Esophagus squamous epithelium (tissue), 5 donors: ENCODE measurements around the gene ATP8B3. TPM values are rescaled to one million over a fixed set of nuclear protein-coding genes. Genes with fewer than 3 reads are reported as not detected.

Experiments used
- DNase-seq: peaks from one replicate; lab custom pipeline; 2025; lab: John Stamatoyannopoulos, UW
- H3K27ac ChIP-seq, 4 donors: fragments of 200-600 bp; sonication (generic); one replicate each; pipeline ENCODE4 v1.5.1; 2016 to 2019; ENCODE audit warnings: mild to moderate bottlenecking in 1 of 4
- H3K27me3 ChIP-seq, 4 donors: fragments of 200-600 bp; sonication (generic); 1 replicate in 3 of 4; 2 replicates in 1 of 4; pipeline versions ENCODE4 v1.5.1 to v1.6.0; 2017 to 2021; ENCODE audit warnings: antibody characterized with exemption in 1 of 4
- H3K36me3 ChIP-seq, 3 donors: fragments of 200-600 bp; sonication (generic); one replicate each; pipeline ENCODE4 v1.5.1; 2016 to 2019
- H3K4me1 ChIP-seq, 3 donors: fragments of 200-600 bp; sonication (generic); one replicate each; pipeline ENCODE4 v1.5.1; 2017 to 2019
- H3K4me3 ChIP-seq, 4 donors: fragments of 200-600 bp; sonication (generic); 1 replicate in 3 of 4; 2 replicates in 1 of 4; pipeline ENCODE4 v1.5.1; 2016 to 2019; ENCODE audit warnings: mild to moderate bottlenecking in 2 of 4, moderate library complexity in 1 of 4
- H3K9me3 ChIP-seq, 3 donors: fragments of 200-600 bp; sonication (generic); one replicate each; pipeline ENCODE4 v1.5.1; 2016 to 2019
- CTCF ChIP-seq, 6 experiments: fragments of 450-650 bp in 4 of 6; fragments of 200-600 bp in 2 of 6; sonication (generic) in 2 of 6; IDR thresholded peaks; one replicate each; pipeline ENCODE4 v1.5.1; 2016 to 2019; ENCODE audit warnings: antibody characterized with exemption in 6 of 6, mild to moderate bottlenecking in 4 of 6, moderate library complexity in 4 of 6
- POLR2A ChIP-seq, 4 donors: fragments of 450-650 bp; IDR thresholded peaks; one replicate each; pipeline ENCODE4 v1.6.1; 2017; ENCODE audit warnings: antibody characterized with exemption in 4 of 4, mild to moderate bottlenecking in 4 of 4, moderate library complexity in 3 of 4
- WGBS, 2 donors: methylation state at CpG; one replicate each; pipeline ENCODE4 v1.1.5; 2018; 5-methylcytosine and 5-hydroxymethylcytosine counted together
- intact Hi-C: fragments of 100-400 bp; cut with DNase I; formaldehyde crosslinking; loops from one replicate; pipeline ENCODE4 v1.15.0; 2022
- total RNA-seq, 4 donors: library from RNA; depleted of rRNA; stranded (reverse); fragments of >200 nt; gene quantifications; one replicate each; pipeline ENCODE4 v1.1.0, GENCODE V29; 2016
- donor health status: DM: yes; HTN: yes; CAD: no.

Gene ATP8B3
- total RNA-seq, 4 donors from 2014 or later: 0.57 to 3.0 (median 1.4) TPM

GRCh38 chr19:1758959-1759903, 52.8 kb downstream of the ATP8B3 start:
- Histone ChIP-seq H3K27me3 (peaks cover 58 to 100% (median 73%) of the 10 kb centered on the region in 4 donors), H3K27ac (no peak overlapping the region), H3K4me1 (peaks cover 4 to 39% (median 9%) of the 10 kb centered on the region in 3 donors), H3K9me3 (no peaks in the 10 kb centered on the region), H3K36me3 (no peaks in the 10 kb centered on the region), H3K4me3 (no peak overlapping the region)
- TF ChIP-seq POLR2A (IDR thresholded peaks at IDR 0.05) (no peak), CTCF (IDR thresholded peaks at IDR 0.05) (no peak)
- WGBS, 2 donors: 4 to 16% methylated on average over 5 to 7 of the region's 16 CpGs
- DNase-seq: no peak
- intact Hi-C loops: no loop called here

GRCh38 chr19:1758231-1758577, 53.9 kb downstream of the ATP8B3 start:
- 11 to 13% methylated on average over 10 of the region's 10 CpGs for WGBS, 2 donors
- H3K27me3 ChIP-seq: peaks cover 55 to 100% (median 68%) of the 10 kb centered on the region in 4 donors
- no peak overlapping the region for H3K4me3 ChIP-seq
- no peak for TF ChIP-seq CTCF (IDR thresholded peaks at IDR 0.05)
- no peak for TF ChIP-seq POLR2A (IDR thresholded peaks at IDR 0.05)
- no peaks in the 10 kb centered on the region for H3K36me3 ChIP-seq
- intact Hi-C loops: no loop called here
- H3K27ac ChIP-seq: no peak overlapping the region
- no peak for DNase-seq
- H3K4me1 ChIP-seq: peaks cover 4 to 42% (median 12%) of the 10 kb centered on the region in 3 donors
- no peaks in the 10 kb centered on the region for H3K9me3 ChIP-seq

- Histone ChIP-seq H3K27me3 (peaks cover 60 to 100% (median 66%) of the 10 kb centered on the region in 4 donors), H3K4me1 (peaks cover 4 to 44% (median 13%) of the 10 kb centered on the region in 3 donors), H3K4me3 (no peak overlapping the region), H3K36me3 (no peaks in the 10 kb centered on the region), H3K27ac (no peak overlapping the region), H3K9me3 (no peaks in the 10 kb centered on the region)
- intact Hi-C loops: no loop called here
- DNase-seq: no peak
- 0 to 1% methylated on average over 5 to 27 of the region's 86 CpGs for WGBS, 2 donors
- TF ChIP-seq CTCF (IDR thresholded peaks at IDR 0.05) (no peak), POLR2A (IDR thresholded peaks at IDR 0.05) (no peak)
These were observed 54.4 kb downstream of the ATP8B3 start for GRCh38 chr19:1757468-1758230.

GRCh38 chr19:1756705-1757465, 55.2 kb downstream of the ATP8B3 start:
- TF ChIP-seq CTCF (IDR thresholded peaks at IDR 0.05) (no peak), POLR2A (IDR thresholded peaks at IDR 0.05) (no peak)
- 9 to 10% methylated on average over 6 to 9 of the region's 29 CpGs for WGBS, 2 donors
- Histone ChIP-seq H3K27ac (no peak overlapping the region), H3K36me3 (no peaks in the 10 kb centered on the region), H3K4me3 (no peak overlapping the region), H3K27me3 (peaks cover 61 to 100% (median 65%) of the 10 kb centered on the region in 4 donors), H3K4me1 (peaks cover 4 to 44% (median 13%) of the 10 kb centered on the region in 3 donors), H3K9me3 (no peaks in the 10 kb centered on the region)
- DNase-seq: no peak
- intact Hi-C loops: no loop called here
